Measurements from ENCODE around the gene GABPB2. TPM values are rescaled to one million over a fixed set of nuclear protein-coding genes. Genes with fewer than 3 reads are reported as not detected.

GABPB2 gene
- total and polyA plus RNA-seq, 4 donors = 0.94 to 13.3 (median 4.4) TPM

GRCh38 chr1:151133018-151133806 is 62.7 kb downstream of the GABPB2 start (continued):
- TF ChIP-seq ATF3 (IDR thresholded peaks at IDR 0.05) = no peak

DNA sequence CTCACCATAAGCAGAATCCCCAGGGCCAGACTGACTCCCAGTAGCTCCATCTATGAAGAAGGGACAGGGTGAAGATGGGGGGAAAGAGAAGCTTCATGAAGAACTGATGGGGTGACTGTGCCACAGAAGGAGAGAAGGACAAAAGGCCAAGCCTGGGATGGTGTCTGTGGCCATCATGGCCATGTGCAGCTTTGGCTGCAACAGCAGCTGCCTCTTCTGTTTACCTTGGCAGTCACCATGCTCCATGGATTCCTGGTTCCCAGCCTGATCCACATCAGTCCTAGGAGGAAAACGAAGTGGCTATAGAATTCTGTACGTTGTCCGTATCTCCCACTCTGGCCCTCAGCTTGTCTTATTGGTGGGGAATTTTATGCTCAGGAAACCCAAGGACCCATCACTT is 63.8 kb downstream of the GABPB2 start:
- Histone ChIP-seq H3K27ac (ENCODE audit: low read depth in 1 of 2, low read length in 2 of 2) (no peak overlapping the region), H3K9ac (ENCODE audit: low read depth in 1 of 2, low read length in 2 of 2) (no peak overlapping the region), H3K4me3 (ENCODE audit: low read depth in 1 of 3, low read length in 3 of 3) (no peak overlapping the region), H3K9me3 (ENCODE audit: control insufficient read depth in 4 of 4, low read length in 3 of 4) (no peaks in the 10 kb centered on the region), H3K4me1 (ENCODE audit: control insufficient read depth in 4 of 4, insufficient read depth in 4 of 4, low read length in 3 of 4) (no peaks in the 10 kb centered on the region), H3K27me3 (ENCODE audit: control insufficient read depth in 4 of 4, insufficient read depth in 4 of 4, low read length in 3 of 4) (no peaks in the 10 kb centered on the region), H3K36me3 (ENCODE audit: control insufficient read depth in 4 of 4, insufficient read depth in 3 of 4, low read depth in 1 of 4, low read length in 3 of 4) (peaks cover 0 to 15% (median 4%) of the 10 kb centered on the region in 4 donors)
- 83% methylated on average over 3 of the region's 3 CpGs for WGBS
- no peak for DNase-seq (ENCODE audit: low spot score)
- no peak for TF ChIP-seq NR2F2 (IDR thresholded peaks at IDR 0.05)

GRCh38 chr1:151134991-151135390 is 64.4 kb downstream of the GABPB2 start:
- no peak for TF ChIP-seq HNF4A (conservative IDR thresholded peaks at IDR 0.05)
- no peak for TF ChIP-seq FOXA1 (IDR thresholded peaks at IDR 0.05)
- no peak for TF ChIP-seq EGR1 (IDR thresholded peaks at IDR 0.05; ENCODE audit: low read depth in 2 of 2)
- TF ChIP-seq REST (IDR thresholded peaks at IDR 0.05) = no peak
- TF ChIP-seq GABPA (IDR thresholded peaks at IDR 0.05 in 1 of 2, conservative IDR thresholded peaks at IDR 0.05 in 1 of 2) = no peak
- no peak for TF ChIP-seq RXRA (IDR thresholded peaks at IDR 0.05)
- no peak for TF ChIP-seq SP1 (IDR thresholded peaks at IDR 0.05)
- TF ChIP-seq RAD21 (IDR thresholded peaks at IDR 0.05) = no peak
- no peak for TF ChIP-seq NR2F2 (IDR thresholded peaks at IDR 0.05)
- TF ChIP-seq FOXA2 (IDR thresholded peaks at IDR 0.05) = no peak
- TF ChIP-seq YY1 (IDR thresholded peaks at IDR 0.05) = no peak
- TF ChIP-seq CTCF (IDR thresholded peaks at IDR 0.05; ENCODE audit: low read depth, low read length, missing input control) = no peak
- no peak for TF ChIP-seq ZBTB33 (IDR thresholded peaks at IDR 0.05)
- no peak for TF ChIP-seq MAX (IDR thresholded peaks at IDR 0.05)
- Histone ChIP-seq H3K4me1 (ENCODE audit: control insufficient read depth in 4 of 4, insufficient read depth in 4 of 4, low read length in 3 of 4) (no peaks in the 10 kb centered on the region), H3K27me3 (ENCODE audit: control insufficient read depth in 4 of 4, insufficient read depth in 4 of 4, low read length in 3 of 4) (no peaks in the 10 kb centered on the region), H3K9me3 (ENCODE audit: control insufficient read depth in 4 of 4, low read length in 3 of 4) (no peaks in the 10 kb centered on the region), H3K4me3 (ENCODE audit: low read depth in 1 of 3, low read length in 3 of 3) (no peak overlapping the region), H3K36me3 (ENCODE audit: control insufficient read depth in 4 of 4, insufficient read depth in 3 of 4, low read depth in 1 of 4, low read length in 3 of 4) (peaks cover 0 to 17% (median 4%) of the 10 kb centered on the region in 4 donors), H3K9ac (ENCODE audit: low read depth in 1 of 2, low read length in 2 of 2) (no peak overlapping the region), H3K27ac (ENCODE audit: low read depth in 1 of 2, low read length in 2 of 2) (no peak overlapping the region)
- DNase-seq (ENCODE audit: low spot score) = no peak
- WGBS = 98% methylated on average over 7 of the region's 7 CpGs

All from liver (tissue), 9 donors.